HG02798 (cell line): ENCODE results near the gene LMX1B.
"Not testable (repeated sequence)": the region's sequence is repeated elsewhere in the genome, so short reads cannot be mapped to it uniquely, and the experiment has no call there.

Experiments
- ATAC-seq: cut with Tn5 transposase; IDR thresholded peaks from one replicate; pipeline ENCODE4 v1.9.1; 2021; ENCODE audit warnings: mild to moderate bottlenecking; ENCODE audit not compliant: unreplicated experiment, poor library complexity

Gene LMX1B

DNA sequence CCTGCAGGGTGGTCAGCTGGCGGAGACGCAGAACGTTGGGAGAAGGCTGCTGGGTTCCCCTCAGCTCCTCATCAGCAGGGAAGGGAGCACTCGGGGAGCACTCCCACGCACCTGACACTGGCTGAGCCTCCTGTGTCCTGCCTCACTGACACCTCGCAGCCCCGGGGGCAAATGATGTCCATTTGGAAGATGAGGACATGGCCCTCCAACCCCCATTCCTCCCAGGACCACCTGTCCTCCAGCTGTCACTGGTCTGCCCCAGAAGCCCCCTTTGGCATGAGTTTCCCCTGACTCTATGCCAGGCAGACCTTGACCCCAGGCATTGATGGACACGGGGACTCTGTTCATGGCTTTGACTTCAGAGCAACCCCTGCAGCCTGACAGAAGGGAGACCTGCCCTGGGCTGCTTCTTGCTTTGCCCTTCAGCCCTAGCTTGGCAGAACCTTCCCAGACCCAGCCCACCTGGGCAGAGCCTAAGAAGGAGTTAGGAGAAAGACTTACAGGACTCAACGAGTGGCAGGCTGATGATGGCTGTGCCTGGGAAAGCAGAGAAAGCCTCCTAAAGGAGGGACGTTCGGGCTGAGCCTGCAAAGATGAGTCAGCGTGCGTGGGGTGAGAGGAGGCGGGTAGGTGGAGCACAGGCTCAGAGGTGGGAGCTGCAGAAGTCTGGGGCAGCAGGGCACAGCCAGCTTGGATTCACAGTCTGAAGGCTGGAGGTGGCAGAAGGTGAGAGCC is 90.6 kb downstream of the LMX1B start:
- no peak for ATAC-seq

- ATAC-seq = peak; percentile 56
These were observed 91.4 kb downstream of the LMX1B start for GRCh38 chr9:126704892-126705766.

- no peak for ATAC-seq
These were observed 92.3 kb downstream of the LMX1B start for GRCh38 chr9:126705767-126706697.

DNA sequence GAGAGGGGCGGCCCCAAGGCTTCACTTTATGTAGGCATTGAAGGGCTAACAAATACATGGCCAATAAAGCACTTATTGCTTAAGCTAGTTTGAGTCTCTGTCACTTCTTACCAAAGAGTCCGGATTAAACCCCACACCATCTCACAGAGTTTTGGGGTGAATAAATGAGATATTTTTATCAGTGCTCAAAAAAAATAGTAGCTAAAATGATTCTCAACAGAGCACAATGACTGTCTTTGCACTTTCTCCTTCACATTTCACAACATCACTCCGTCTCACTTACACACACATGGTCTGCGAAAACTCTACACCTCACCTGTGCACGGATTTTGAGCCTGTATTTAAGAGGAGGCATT is 92.9 kb downstream of the LMX1B start:
- no peak for ATAC-seq

- ATAC-seq = no peak
These were observed 93.4 kb downstream of the LMX1B start for GRCh38 chr9:126707083-126707482.

GRCh38 chr9:126707712-126708111 is 94.0 kb downstream of the LMX1B start:
- not testable (repeated sequence) for ATAC-seq

GRCh38 chr9:126708178-126708577 is 94.5 kb downstream of the LMX1B start:
- ATAC-seq = no peak

DNA sequence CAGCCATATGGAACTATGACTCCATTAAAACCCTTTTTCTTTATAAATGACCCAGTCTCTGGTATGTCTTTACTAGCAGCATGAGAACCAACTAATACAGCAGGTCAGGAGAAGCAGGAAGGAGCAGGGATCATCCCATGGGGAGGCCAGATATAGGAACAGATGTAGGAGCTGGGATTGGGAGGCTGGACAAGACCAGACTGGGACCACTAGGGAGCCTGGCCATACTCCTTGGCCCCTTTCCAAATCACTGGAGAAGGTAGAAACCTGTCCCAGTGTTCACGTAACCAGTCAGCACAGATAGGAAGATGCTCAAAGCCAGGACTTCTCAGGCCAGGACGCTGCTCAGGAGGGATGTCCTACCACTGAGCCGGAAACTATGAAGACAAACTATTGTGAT is 95.5 kb downstream of the LMX1B start:
- no peak for ATAC-seq

- ATAC-seq = no peak
These were observed 101.7 kb downstream of the LMX1B start for GRCh38 chr9:126715382-126715781.

- ATAC-seq = not testable (repeated sequence)
These were observed 103.7 kb downstream of the LMX1B start for GRCh38 chr9:126717441-126717840.

DNA sequence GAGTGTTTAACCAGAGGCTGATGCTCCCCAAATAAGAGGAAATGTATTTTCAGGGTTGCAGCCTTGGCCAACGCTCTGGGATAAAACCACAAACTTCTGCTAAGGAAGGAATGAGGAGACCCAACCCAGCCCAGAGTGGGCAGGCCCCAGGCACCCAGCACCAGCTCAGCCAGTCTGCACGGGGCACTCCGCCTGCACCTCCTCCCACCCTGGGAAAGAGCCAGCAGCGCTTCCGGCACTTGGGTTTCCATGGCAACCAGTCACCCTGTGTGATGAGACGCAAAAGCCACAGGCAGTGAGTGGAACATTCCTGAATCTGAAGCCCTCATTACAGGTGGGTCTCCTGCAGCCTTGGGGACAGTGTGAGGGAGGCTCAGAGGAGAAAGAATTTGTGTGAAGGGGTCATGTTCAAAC is 105.9 kb downstream of the LMX1B start:
- ATAC-seq = no peak

DNA sequence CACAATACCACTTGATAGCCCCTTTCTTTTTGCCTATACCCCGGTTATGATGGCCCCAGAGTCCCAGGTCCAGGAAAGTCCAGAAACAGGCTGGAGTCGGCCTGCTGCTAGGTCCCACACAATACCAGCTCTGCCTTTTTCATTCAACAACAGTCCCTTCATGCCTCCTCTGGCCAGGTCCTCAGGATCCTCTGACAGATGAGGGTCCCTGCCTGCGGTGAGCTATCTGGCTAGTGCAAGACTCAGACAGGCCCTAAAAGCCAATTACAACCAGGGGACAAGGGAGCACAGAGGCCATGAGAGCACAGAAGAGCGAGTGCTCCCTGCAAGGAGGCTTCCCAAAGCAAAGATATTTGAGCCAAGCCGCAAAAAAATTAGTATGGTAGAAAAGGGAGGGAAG is 106.3 kb downstream of the LMX1B start:
- ATAC-seq = no peak

DNA sequence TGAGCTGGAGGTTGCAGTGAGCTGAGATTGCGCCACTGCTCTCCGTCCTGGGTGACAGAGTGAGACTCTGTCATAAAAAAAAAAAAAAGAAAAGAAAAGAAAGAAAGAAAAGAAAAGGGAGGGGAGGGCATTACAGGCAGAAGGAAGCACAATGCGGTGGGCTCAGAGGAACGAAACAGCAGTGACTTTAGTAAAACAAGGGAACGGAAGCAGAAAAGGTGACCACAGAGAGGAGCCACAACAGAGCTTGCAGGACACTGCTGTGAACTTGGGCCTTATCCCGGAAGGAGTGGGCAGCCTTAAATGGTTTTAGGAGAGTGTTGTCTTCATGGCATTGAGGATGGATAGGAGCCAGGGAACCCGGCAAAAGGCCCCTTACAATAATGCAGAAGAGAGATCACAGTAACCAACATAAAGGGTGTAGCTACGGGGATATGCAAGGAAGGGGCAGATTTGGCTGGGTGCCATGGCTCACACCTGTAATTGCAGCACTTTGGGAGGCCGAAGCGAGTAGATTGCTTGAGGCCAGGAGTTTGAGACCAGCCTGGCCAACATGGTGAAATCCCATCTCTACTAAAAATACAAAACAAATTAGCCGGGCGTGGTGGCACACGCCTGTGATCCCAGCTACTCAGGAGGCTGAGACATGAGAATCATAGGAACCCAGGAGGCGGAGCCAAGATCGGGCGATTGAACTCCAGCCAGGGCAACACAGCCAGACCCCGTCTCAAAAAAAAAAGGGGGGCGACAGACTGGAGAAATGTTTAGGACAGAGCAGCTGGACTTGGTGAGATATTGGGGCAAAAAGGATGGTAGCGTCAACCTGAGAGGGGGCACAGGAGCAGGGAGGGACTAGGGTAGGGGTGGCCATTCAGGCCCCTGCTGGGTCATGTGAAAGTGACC is 107.2 kb downstream of the LMX1B start:
- no peak for ATAC-seq

GRCh38 chr9:126721564-126721981 is 107.8 kb downstream of the LMX1B start:
- no peak for ATAC-seq

GRCh38 chr9:126722252-126722921 is 108.7 kb downstream of the LMX1B start:
- peak; percentile 85 for ATAC-seq

GRCh38 chr9:126722922-126723806 is 109.4 kb downstream of the LMX1B start:
- ATAC-seq = peak; percentile 29

DNA sequence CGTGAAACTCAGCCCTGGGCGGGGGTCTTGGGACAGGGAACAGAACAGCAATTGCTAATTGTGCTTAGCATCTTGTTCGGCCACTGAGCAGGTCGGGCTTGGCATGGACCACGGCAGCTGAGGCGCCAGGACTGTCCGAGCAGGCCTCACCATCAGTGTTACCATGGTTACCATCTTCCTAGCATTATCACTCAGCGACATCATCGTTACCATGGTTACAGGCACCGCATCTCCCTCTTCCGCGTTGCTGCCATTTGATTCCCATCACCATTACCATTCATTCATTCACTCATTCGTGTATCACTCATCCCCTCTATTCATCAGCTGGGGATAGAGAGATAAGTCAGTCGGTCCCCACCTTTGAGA is 110.1 kb downstream of the LMX1B start:
- ATAC-seq = no peak

GRCh38 chr9:126724226-126724625 is 110.5 kb downstream of the LMX1B start:
- no peak for ATAC-seq
